Loucy (cell line): ENCODE data around the gene GOLGA1.

Source experiments
- EZH2phosphoT487 ChIP-seq: fragments of 200-600 bp; IDR thresholded peaks from 2 replicates; pipeline ENCODE4 v1.6.1; 2018; ENCODE audit warnings: antibody characterized with exemption, mild to moderate bottlenecking, moderate library complexity, borderline replicate concordance
- TF ChIP-seq, protein P1 (sequence below): fragments of 200-600 bp; sonication (generic); conservative IDR thresholded peaks from 2 replicates; pipeline ENCODE4 v1.5.1; 2014; ENCODE audit warnings: mild to moderate bottlenecking, antibody characterized with exemption, low read length

DNA sequence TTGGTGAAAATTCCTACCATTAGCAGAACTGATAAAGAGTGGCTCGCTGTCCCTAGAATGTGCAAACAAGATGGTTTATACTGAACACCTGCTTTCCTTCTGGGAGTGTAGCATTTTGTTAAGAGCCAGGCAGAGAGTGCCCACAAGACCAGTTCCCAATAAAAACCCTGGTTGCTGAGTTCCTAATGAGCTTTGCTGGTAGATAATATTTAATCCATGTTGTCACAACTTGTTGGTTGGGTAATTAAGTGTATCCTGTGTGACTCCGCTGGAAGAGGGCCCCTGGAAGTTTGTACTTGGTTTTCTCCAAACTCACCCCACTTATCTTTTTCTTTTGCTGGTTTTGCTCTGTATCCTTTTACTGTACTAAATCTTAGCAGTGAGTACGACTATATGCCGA is 39.5 kb upstream of the GOLGA1 start:
- TF ChIP-seq, protein P1, sequence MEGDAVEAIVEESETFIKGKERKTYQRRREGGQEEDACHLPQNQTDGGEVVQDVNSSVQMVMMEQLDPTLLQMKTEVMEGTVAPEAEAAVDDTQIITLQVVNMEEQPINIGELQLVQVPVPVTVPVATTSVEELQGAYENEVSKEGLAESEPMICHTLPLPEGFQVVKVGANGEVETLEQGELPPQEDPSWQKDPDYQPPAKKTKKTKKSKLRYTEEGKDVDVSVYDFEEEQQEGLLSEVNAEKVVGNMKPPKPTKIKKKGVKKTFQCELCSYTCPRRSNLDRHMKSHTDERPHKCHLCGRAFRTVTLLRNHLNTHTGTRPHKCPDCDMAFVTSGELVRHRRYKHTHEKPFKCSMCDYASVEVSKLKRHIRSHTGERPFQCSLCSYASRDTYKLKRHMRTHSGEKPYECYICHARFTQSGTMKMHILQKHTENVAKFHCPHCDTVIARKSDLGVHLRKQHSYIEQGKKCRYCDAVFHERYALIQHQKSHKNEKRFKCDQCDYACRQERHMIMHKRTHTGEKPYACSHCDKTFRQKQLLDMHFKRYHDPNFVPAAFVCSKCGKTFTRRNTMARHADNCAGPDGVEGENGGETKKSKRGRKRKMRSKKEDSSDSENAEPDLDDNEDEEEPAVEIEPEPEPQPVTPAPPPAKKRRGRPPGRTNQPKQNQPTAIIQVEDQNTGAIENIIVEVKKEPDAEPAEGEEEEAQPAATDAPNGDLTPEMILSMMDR = no peak
- TF ChIP-seq EZH2phosphoT487 = no peak
